ENCODE data around the gene A1CF. TPM values are rescaled to one million over a fixed set of nuclear protein-coding genes. Genes with fewer than 3 reads are reported as not detected.

Gene A1CF
- total RNA-seq = not detected in 2 replicates

GRCh38 chr10:50885097-50885859 is at the start of gene A1CF:
TSS of gene A1CF (minus strand) at chr10:50885627. CDS start at chr10:50859940, 25,687 bp downstream.

Other genes starting within 250 kb of the A1CF start
- 2.3 and 2.4 TPM in 2 replicates for gene ASAH2B, start 145.7 kb downstream of the A1CF start, total RNA-seq
- 29.3 and 32.7 TPM in 2 replicates for gene PRKG1, start 188.9 kb upstream of the A1CF start, total RNA-seq

Data from smooth muscle cell of bladder (primary cell).